NB4 (cell line): ENCODE measurements around the gene MPPED1.

Experiments used
- DNase-seq: peaks from one replicate; pipeline ENCODE4 v3.0.0; 2010; ENCODE audit warnings: low read depth
- H3K4me3 ChIP-seq: one replicate; pipeline ENCODE4 v1.5.1; 2011; ENCODE audit warnings: mild to moderate bottlenecking, low read depth, low read length, moderate library complexity
- MYC ChIP-seq: IDR thresholded peaks from 2 replicates; pipeline ENCODE4 v1.6.1; 2011; ENCODE audit warnings: low read depth, low read length
- POLR2A ChIP-seq: IDR thresholded peaks from 2 replicates; pipeline ENCODE4 v1.6.1; 2011; ENCODE audit warnings: mild to moderate bottlenecking; ENCODE audit not compliant: insufficient read length; ENCODE audit errors: extremely low read depth
- TF ChIP-seq, protein P1 (sequence below): IDR thresholded peaks from one replicate; pipeline ENCODE4 v1.5.1; 2012; ENCODE audit warnings: low read depth, low read length
- TF ChIP-seq, protein P2 (sequence below): IDR thresholded peaks from 2 replicates; pipeline ENCODE4 v1.6.1; 2011; ENCODE audit warnings: low read depth, low read length

Gene MPPED1

DNA sequence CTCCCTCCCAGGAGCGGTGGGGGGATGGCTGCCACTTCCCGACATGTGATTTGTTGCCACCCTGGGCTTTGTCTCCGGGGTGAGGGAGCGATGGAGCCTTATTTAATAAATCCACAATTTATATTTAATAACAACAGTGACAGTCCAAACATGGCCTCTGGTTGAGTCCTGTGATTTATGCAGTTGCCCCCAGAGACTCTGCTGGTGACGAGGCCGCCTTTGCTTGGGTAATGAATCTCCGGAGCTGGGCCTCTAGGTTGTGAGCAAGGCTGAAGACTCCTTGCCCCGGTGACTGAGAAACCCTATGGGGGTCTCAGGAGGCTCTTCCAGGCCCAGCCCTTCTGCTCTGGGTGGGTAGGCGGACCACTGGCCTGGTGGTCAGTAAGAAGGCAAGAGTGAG, 16.7 kb downstream of the MPPED1 start:
- TF ChIP-seq, protein P1, sequence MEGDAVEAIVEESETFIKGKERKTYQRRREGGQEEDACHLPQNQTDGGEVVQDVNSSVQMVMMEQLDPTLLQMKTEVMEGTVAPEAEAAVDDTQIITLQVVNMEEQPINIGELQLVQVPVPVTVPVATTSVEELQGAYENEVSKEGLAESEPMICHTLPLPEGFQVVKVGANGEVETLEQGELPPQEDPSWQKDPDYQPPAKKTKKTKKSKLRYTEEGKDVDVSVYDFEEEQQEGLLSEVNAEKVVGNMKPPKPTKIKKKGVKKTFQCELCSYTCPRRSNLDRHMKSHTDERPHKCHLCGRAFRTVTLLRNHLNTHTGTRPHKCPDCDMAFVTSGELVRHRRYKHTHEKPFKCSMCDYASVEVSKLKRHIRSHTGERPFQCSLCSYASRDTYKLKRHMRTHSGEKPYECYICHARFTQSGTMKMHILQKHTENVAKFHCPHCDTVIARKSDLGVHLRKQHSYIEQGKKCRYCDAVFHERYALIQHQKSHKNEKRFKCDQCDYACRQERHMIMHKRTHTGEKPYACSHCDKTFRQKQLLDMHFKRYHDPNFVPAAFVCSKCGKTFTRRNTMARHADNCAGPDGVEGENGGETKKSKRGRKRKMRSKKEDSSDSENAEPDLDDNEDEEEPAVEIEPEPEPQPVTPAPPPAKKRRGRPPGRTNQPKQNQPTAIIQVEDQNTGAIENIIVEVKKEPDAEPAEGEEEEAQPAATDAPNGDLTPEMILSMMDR = no peak
- no peak for TF ChIP-seq POLR2A
- TF ChIP-seq MYC = no peak
- TF ChIP-seq, protein P2, sequence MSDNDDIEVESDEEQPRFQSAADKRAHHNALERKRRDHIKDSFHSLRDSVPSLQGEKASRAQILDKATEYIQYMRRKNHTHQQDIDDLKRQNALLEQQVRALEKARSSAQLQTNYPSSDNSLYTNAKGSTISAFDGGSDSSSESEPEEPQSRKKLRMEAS = no peak
- no peak for DNase-seq
- H3K4me3 ChIP-seq = no peak overlapping the region

DNA sequence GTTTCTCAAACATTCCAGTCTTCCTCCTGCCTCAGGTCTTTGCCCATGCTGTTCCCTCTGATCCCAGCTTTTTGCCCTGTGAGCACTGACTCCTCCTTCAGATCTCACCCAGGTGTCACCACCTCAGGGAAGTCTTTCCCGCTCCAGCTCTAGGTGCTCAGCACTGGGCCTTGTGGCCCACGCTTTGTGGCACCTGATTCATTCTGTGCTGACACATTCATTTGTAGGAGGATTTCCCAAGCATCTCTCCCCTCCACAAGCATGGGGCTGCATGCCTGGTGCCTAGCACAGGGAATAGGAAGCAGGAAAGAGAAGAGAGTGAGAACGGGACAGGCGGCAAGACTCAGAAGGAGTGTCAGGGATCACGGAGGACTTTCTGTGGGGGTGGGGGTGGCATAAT, 17.6 kb downstream of the MPPED1 start:
- TF ChIP-seq MYC (no peak), POLR2A (no peak)
- TF ChIP-seq, protein P2 = no peak
- TF ChIP-seq, protein P1 = no peak
- no peak for DNase-seq

DNA sequence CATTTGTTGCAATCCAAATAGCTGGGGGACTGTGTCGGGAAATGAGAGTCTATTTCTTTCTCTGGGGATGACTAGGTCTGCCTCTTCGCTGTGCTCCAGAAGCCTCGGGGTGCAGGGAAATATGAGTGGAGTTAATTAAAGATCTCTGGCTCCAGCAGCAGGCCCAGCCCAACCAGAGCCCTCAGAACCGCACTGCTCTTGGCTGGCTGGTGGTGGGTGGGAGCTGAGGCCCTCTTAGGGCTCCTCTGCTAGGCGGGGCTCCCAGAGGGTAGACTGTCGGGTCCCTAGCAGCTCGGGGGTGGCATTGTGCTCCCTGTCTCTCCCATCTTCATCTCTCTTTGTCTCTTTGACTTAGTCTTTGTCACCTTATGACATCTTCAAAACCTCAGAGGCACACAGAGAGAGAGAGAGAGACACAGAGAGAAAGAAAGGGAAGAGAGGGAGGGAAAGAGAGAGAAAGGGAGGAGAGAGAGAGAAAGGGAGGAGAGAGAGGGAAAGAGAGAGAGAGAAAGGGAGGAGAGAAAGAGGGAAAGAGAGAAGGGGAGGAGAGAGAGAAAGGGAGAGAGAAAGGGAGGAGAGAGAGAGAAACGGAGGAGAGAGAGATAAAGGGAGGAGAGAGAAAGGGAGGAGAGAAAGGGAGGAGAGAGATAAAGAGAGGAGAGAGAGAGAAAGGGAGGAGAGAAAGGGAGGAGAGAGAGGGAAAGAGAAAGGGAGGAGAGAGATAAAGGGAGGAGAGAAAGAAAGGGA, 20.2 kb downstream of the MPPED1 start:
- TF ChIP-seq POLR2A = no peak
- DNase-seq = no peak
- no peak overlapping the region for H3K4me3 ChIP-seq

More for the DNA sequence above, 17.6 kb downstream of the MPPED1 start:
- H3K4me3 ChIP-seq = no peak overlapping the region

DNA sequence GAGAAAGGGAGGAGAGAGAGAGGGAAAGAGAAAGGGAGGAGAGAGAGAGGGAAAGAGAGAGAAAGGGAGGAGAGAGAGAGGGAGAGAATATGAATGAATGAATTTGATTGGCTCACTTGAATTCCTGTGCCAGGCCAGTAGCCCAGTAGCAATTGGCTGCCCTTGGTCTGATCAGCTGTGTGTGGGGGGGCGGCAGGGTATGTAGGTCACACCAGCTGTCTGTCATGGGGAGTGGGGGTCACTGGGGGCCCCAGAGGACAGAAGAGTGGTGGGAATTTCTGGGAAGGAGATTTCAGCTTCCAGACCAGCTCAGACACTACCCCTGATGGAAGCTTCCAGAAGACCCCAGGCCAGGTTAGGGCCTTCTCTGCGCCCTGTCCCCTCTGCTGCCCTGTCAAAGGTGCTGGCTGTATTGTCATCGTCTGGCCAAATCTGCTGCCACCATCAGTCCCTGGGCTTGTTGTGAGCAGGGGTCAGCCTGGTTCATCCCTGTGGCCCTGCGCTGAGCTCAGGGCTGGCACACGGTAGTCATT, 21.1 kb downstream of the MPPED1 start:
- TF ChIP-seq POLR2A (no peak), MYC (no peak)
- TF ChIP-seq, protein P2 = no peak
- TF ChIP-seq, protein P1 = no peak
- H3K4me3 ChIP-seq = no peak overlapping the region
- no peak for DNase-seq

DNA sequence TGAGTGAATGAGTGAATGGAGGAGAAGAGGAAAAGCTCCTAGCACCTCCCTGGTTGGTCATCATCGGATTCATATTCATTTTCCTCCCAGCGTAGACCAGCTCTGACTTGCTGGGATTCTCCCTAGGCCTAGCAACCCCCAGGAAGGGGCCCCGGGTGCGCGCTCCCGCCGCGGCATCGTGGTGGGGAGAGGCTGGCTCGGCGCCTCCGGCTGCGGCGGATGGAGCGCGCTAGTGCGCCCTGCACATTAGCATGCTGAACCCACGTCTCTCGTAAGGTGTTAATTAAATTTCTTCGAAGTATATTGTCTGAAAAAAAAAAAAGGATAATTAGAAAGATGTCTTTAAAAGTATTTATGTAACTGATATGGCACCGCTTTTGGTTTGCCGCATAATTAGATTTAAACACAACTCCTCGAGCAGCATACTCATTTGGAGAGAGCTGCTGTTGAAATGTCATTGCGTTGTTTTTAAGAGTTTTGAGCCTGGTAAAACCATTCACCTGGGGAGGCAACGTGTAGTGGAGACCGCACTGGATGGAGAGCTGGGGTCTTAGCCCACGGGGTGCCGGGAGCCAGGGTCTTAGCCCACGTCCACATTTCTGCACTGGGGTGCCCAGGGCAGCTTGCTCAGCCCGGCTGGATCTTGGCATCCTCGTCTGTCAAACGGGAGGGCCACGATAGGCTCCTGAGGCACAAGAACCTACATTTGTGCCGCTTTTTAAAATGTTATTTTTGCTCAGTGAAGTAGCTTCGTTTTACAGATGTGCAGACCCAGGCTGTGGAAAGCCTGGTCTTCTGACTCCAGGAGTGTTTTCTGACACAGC, 21.8 kb downstream of the MPPED1 start:
- TF ChIP-seq MYC (no peak), POLR2A (no peak)
- TF ChIP-seq, protein P1 = no peak
- TF ChIP-seq, protein P2 = no peak
- H3K4me3 ChIP-seq = no peak overlapping the region
- DNase-seq = no peak

DNA sequence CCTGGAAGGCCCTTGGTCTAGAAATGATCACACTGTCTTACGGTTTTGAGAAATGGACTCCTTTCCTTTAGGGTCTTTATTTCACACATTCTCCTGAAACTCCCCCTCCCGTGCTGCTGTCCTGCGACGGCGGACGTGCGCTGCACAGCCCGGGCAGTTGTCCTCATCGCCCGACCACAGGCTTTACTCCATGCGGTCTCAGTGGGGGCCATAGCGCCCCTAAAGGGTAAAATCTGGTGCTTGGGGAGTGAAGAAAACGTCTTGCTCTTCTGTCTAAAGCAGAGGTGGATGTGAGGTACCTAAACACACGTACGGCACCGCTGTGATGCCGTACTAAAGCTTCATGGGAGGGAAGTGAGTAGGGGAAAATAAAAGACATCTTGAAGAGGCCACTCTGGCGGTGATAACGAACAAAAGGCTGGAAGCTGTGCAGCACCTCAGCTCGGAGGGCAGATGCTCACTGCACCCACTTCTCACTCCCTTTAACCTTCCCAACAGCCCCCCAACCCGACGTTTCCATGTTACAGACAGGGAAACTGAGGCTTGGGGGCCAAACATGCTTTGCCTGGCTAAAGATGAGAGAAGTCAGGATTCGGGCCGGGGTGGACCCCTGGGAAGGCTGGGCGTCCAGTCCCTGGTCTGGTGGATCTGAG, 22.6 kb downstream of the MPPED1 start:
- no peak overlapping the region for H3K4me3 ChIP-seq
- no peak for DNase-seq
- TF ChIP-seq, protein P2 = no peak
- TF ChIP-seq, protein P1 = no peak
- no peak for TF ChIP-seq POLR2A
- no peak for TF ChIP-seq MYC
